GM23338 (cell line): ENCODE measurements around the gene EDEM3. TPM values are rescaled to one million over a fixed set of nuclear protein-coding genes. Genes with fewer than 3 reads are reported as not detected.

Experiments
- ATAC-seq: fragments of 200-7000 bp; cut with Tn5 transposase; 3 replicates; pipeline ENCODE4 v1.9.1; 2020
- DNase-seq: peaks from one replicate; pipeline ENCODE4 v3.0.0-alpha.2; 2015; ENCODE audit warnings: low spot score
- H2AFZ ChIP-seq: fragments of 200-600 bp; sonication (generic); 2 replicates; pipeline ENCODE4 v1.8.0; 2016; ENCODE audit warnings: antibody characterized with exemption, mild to moderate bottlenecking, moderate library complexity
- H3F3A ChIP-seq: fragments of 200-600 bp; sonication (generic); replicated peaks from 2 replicates; pipeline ENCODE4 v1.8.0; 2017; ENCODE audit warnings: antibody characterized with exemption, mixed run types, low read depth
- H3K27ac ChIP-seq: fragments of 200-600 bp; sonication (generic); 2 replicates; pipeline ENCODE4 v1.6.1; 2016; ENCODE audit warnings: low read depth
- H3K27me3 ChIP-seq: fragments of 200-600 bp; sonication (generic); 2 replicates; pipeline ENCODE4 v1.8.0; 2016; ENCODE audit warnings: mild to moderate bottlenecking, mixed run types, moderate library complexity; ENCODE audit not compliant: insufficient read depth
- H3K36me3 ChIP-seq: fragments of 200-600 bp; sonication (generic); 2 replicates; pipeline ENCODE4 v1.8.0; 2016; ENCODE audit warnings: mild to moderate bottlenecking; ENCODE audit not compliant: insufficient read depth
- H3K4me1 ChIP-seq: fragments of 200-600 bp; sonication (generic); 2 replicates; pipeline ENCODE4 v1.8.0; 2016; ENCODE audit warnings: mild to moderate bottlenecking, moderate library complexity; ENCODE audit not compliant: insufficient read depth
- H3K4me2 ChIP-seq: fragments of 200-600 bp; sonication (generic); 2 replicates; pipeline ENCODE4 v1.7.1; 2017; ENCODE audit warnings: mixed run types
- H3K4me3 ChIP-seq: fragments of 200-600 bp; sonication (generic); 2 replicates; pipeline ENCODE4 v1.6.1; 2016; ENCODE audit warnings: mixed run types
- H3K79me2 ChIP-seq: fragments of 200-600 bp; sonication (generic); replicated peaks from 2 replicates; pipeline ENCODE4 v1.8.0; 2017; ENCODE audit warnings: mild to moderate bottlenecking; ENCODE audit not compliant: insufficient read depth
- H3K9me2 ChIP-seq: fragments of 200-600 bp; sonication (generic); 2 replicates; pipeline ENCODE4 v1.8.0; 2017; ENCODE audit not compliant: insufficient read depth
- H4K20me1 ChIP-seq: fragments of 200-600 bp; sonication (generic); replicated peaks from 2 replicates; pipeline ENCODE4 v1.8.0; 2017; ENCODE audit warnings: mild to moderate bottlenecking; ENCODE audit not compliant: insufficient read depth
- H3K27ac Mint-ChIP-seq: 2 replicates; pipeline ENCODE4 v1.8.0; 2020; ENCODE audit warnings: inconsistent platforms, mild to moderate bottlenecking, moderate library complexity, mixed read lengths
- H3K27me3 Mint-ChIP-seq: 3 replicates; pipeline ENCODE4 v1.8.0; 2022; ENCODE audit warnings: low read depth, mild to moderate bottlenecking, moderate library complexity, mixed read lengths, inconsistent platforms; ENCODE audit not compliant: insufficient read depth, poor library complexity
- H3K36me3 Mint-ChIP-seq: 3 replicates; pipeline ENCODE4 v1.8.0; 2021; ENCODE audit warnings: low read depth, mild to moderate bottlenecking, inconsistent platforms, moderate library complexity, mixed read lengths
- H3K4me1 Mint-ChIP-seq: 3 replicates; pipeline ENCODE4 v1.8.0; 2020; ENCODE audit warnings: mild to moderate bottlenecking, inconsistent platforms, mixed read lengths
- H3K4me3 Mint-ChIP-seq: 3 replicates; pipeline ENCODE4 v1.8.0; 2021; ENCODE audit warnings: moderate library complexity, mild to moderate bottlenecking, inconsistent platforms, mixed read lengths
- H3K9me3 Mint-ChIP-seq: 3 replicates; pipeline ENCODE4 v1.8.0; 2020; ENCODE audit warnings: moderate library complexity, mild to moderate bottlenecking, inconsistent platforms, mixed read lengths
- CREB1 ChIP-seq: fragments of 250-450 bp; sonication (Bioruptor Pico); IDR thresholded peaks from 2 replicates; pipeline ENCODE4 v1.5.0; 2020; ENCODE audit warnings: low read depth, mild to moderate bottlenecking, moderate library complexity
- EZH2 ChIP-seq: fragments of 200-600 bp; sonication (generic); IDR thresholded peaks from one replicate; pipeline ENCODE4 v1.8.0; 2017; ENCODE audit warnings: antibody characterized with exemption, mild to moderate bottlenecking, low read depth; ENCODE audit not compliant: unreplicated experiment
- EZH2phosphoT487 ChIP-seq: fragments of 200-600 bp; sonication (generic); IDR thresholded peaks from one replicate; pipeline ENCODE4 v1.8.1; 2018; ENCODE audit warnings: antibody characterized with exemption; ENCODE audit not compliant: unreplicated experiment
- JUNB ChIP-seq: IDR thresholded peaks from one replicate; pipeline ENCODE4 v1.6.1; 2016; ENCODE audit warnings: antibody characterized with exemption; ENCODE audit not compliant: unreplicated experiment
- NANOG ChIP-seq: IDR thresholded peaks from 2 replicates; pipeline ENCODE4 v1.6.1; 2016; ENCODE audit warnings: antibody characterized with exemption, borderline replicate concordance
- POLR2AphosphoS5 ChIP-seq: IDR thresholded peaks from 2 replicates; pipeline ENCODE4 v1.6.1; 2016; ENCODE audit warnings: antibody characterized with exemption, low read depth
- REST ChIP-seq: IDR thresholded peaks from one replicate; pipeline ENCODE4 v1.6.1; 2018; ENCODE audit warnings: antibody characterized with exemption; ENCODE audit not compliant: unreplicated experiment
- STAT1 ChIP-seq: IDR thresholded peaks from one replicate; pipeline ENCODE4 v1.6.1; 2016; ENCODE audit warnings: antibody characterized with exemption; ENCODE audit not compliant: unreplicated experiment
- ZNF114 ChIP-seq: fragments of 250-450 bp; sonication (Bioruptor Pico); IDR thresholded peaks from 2 replicates; pipeline ENCODE4 v1.5.0; 2020; ENCODE audit warnings: mild to moderate bottlenecking, moderate library complexity
- ZNF331 ChIP-seq: fragments of 250-450 bp; sonication (Bioruptor Pico); IDR thresholded peaks from 2 replicates; pipeline ENCODE4 v1.5.0; 2020; ENCODE audit warnings: low read depth, mild to moderate bottlenecking, moderate library complexity
- polyA plus RNA-seq: library from polyadenylated mRNA; unstranded; fragments of >200 nt; fragmentation: Nextera tagmentation; extraction: Ambion mirVana; gene quantifications from 2 replicates; pipeline ENCODE4 v1.2.1, GENCODE V29; 2016
- total RNA-seq: library from RNA; depleted of rRNA; stranded (reverse); fragments of >200 nt; shearing (Covaris generic); gene quantifications from 2 replicates; pipeline ENCODE4 v1.2.3, GENCODE V29; 2014
- TF ChIP-seq, protein P1 (sequence below): IDR thresholded peaks from 2 replicates; pipeline ENCODE4 v1.6.1; 2016; ENCODE audit warnings: antibody characterized with exemption
- TF ChIP-seq, protein P2 (sequence below), 2 experiments: fragments of 200-600 bp in 1 of 2; sonication (generic) in 1 of 2; conservative IDR thresholded peaks; 2 replicates each; pipeline versions ENCODE4 v1.5.1 to v1.6.1; 2016 to 2017; ENCODE audit warnings: antibody characterized with exemption in 2 of 2, low read depth in 2 of 2, mild to moderate bottlenecking in 2 of 2, moderate library complexity in 1 of 2

EDEM3 gene
- total and polyA plus RNA-seq, 2 experiments from 2014 or later = 4.8 to 11.5 TPM

GRCh38 chr1:184669391-184669790 lies 85.3 kb downstream of the EDEM3 start:
- Histone ChIP-seq H4K20me1 (no peaks in the 10 kb centered on the region), H3K79me2 (peaks cover 12% of the 10 kb centered on the region), H3K36me3 (no peaks in the 10 kb centered on the region), H3F3A (peaks cover 4% of the 10 kb centered on the region; the same call in 1 of the 2 replicates), H2AFZ (no peak overlapping the region), H3K4me1 (peaks cover 84% of the 10 kb centered on the region), H3K27ac (peak overlapping the region; percentile 75), H3K4me3 (peak overlapping the region; percentile 41), H3K9me2 (no peaks in the 10 kb centered on the region), H3K4me2 (peak overlapping the region; percentile 35), H3K27me3 (no peaks in the 10 kb centered on the region)
- TF ChIP-seq JUNB (no peak), REST (no peak), NANOG (peak; percentile 68; the same call in 1 of the 2 replicates)
- H3K4me1 Mint-ChIP-seq = peaks cover 76% of the 10 kb centered on the region
- no peak overlapping the region for H3K27ac Mint-ChIP-seq
- H3K9me3 Mint-ChIP-seq = no peaks in the 10 kb centered on the region
- no peaks in the 10 kb centered on the region for H3K27me3 Mint-ChIP-seq
- no peaks in the 10 kb centered on the region for H3K36me3 Mint-ChIP-seq
- ATAC-seq (peak; percentile 9), DNase-seq (peak; percentile 21)
- H3K4me3 Mint-ChIP-seq = no peak overlapping the region; the same call in 2 of the 3 replicates

DNA sequence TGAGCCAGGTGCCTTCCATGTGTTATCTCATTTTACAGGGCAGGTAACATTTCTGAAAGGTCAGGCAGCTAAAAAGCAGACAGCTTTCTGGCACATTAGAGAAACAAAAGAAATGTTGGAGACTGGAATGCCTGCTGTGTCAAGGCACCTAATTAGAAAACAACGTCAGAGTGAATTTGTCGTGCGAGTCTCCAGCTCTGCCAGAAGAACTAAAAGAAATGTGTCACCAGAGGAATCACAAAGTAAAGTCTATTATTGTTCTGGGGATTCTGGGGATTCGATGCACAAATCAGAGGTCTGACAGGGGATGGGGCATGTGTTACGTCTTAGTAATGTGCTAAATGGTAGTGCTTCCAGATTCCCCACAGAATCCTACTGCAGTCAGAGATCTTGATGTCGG lies 89.3 kb downstream of the EDEM3 start:
- Histone ChIP-seq H3K27ac (no peak overlapping the region), H2AFZ (no peak overlapping the region), H3K27me3 (no peaks in the 10 kb centered on the region), H3K4me1 (peaks cover 50% of the 10 kb centered on the region), H3K4me3 (no peak overlapping the region), H3F3A (peaks cover 4% of the 10 kb centered on the region; the same call in 1 of the 2 replicates), H3K79me2 (peaks cover 12% of the 10 kb centered on the region), H4K20me1 (no peaks in the 10 kb centered on the region), H3K9me2 (no peaks in the 10 kb centered on the region), H3K4me2 (peak overlapping the region; percentile 0; the same call in 1 of the 2 replicates), H3K36me3 (no peaks in the 10 kb centered on the region)
- ATAC-seq (no peak), DNase-seq (peak; percentile 23)
- Mint-ChIP-seq H3K36me3 (no peaks in the 10 kb centered on the region), H3K27ac (no peak overlapping the region; the same call in 1 of the 2 replicates), H3K9me3 (no peaks in the 10 kb centered on the region), H3K4me3 (no peak overlapping the region), H3K27me3 (peaks cover 4% of the 10 kb centered on the region), H3K4me1 (peaks cover 45% of the 10 kb centered on the region)
- TF ChIP-seq, protein P1, sequence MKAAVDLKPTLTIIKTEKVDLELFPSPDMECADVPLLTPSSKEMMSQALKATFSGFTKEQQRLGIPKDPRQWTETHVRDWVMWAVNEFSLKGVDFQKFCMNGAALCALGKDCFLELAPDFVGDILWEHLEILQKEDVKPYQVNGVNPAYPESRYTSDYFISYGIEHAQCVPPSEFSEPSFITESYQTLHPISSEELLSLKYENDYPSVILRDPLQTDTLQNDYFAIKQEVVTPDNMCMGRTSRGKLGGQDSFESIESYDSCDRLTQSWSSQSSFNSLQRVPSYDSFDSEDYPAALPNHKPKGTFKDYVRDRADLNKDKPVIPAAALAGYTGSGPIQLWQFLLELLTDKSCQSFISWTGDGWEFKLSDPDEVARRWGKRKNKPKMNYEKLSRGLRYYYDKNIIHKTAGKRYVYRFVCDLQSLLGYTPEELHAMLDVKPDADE = no peak
- no peak for TF ChIP-seq NANOG
- no peak for TF ChIP-seq CREB1 (CRISPR knock-in tag)
- TF ChIP-seq STAT1 = no peak
- TF ChIP-seq EZH2phosphoT487 = no peak
- no peak for TF ChIP-seq JUNB
- TF ChIP-seq ZNF114 (CRISPR knock-in tag) = no peak
- TF ChIP-seq, protein P2, sequence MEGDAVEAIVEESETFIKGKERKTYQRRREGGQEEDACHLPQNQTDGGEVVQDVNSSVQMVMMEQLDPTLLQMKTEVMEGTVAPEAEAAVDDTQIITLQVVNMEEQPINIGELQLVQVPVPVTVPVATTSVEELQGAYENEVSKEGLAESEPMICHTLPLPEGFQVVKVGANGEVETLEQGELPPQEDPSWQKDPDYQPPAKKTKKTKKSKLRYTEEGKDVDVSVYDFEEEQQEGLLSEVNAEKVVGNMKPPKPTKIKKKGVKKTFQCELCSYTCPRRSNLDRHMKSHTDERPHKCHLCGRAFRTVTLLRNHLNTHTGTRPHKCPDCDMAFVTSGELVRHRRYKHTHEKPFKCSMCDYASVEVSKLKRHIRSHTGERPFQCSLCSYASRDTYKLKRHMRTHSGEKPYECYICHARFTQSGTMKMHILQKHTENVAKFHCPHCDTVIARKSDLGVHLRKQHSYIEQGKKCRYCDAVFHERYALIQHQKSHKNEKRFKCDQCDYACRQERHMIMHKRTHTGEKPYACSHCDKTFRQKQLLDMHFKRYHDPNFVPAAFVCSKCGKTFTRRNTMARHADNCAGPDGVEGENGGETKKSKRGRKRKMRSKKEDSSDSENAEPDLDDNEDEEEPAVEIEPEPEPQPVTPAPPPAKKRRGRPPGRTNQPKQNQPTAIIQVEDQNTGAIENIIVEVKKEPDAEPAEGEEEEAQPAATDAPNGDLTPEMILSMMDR (conservative IDR thresholded peaks at IDR 0.05; ENCODE audit: low read depth in 2 of 2) = no peak
- TF ChIP-seq ZNF331 (CRISPR knock-in tag) = no peak
- no peak for TF ChIP-seq EZH2
- TF ChIP-seq REST = no peak
- no peak for TF ChIP-seq POLR2AphosphoS5
